AG08396 (cell line): Measurements from ENCODE around the gene PRSS33.

Experiments
- DNase-seq: peaks from one replicate; pipeline ENCODE4 v3.0.0; 2012; ENCODE audit warnings: low spot score, mixed read lengths

Gene PRSS33

GRCh38 chr16:2741168-2741567, 46.2 kb downstream of the PRSS33 start:
- no peak for DNase-seq

GRCh38 chr16:2740476-2740875, 46.9 kb downstream of the PRSS33 start:
- DNase-seq = no peak

- DNase-seq = no peak
Measured at GRCh38 chr16:2739625-2740430, 47.5 kb downstream of the PRSS33 start.

- DNase-seq = no peak
Measured at GRCh38 chr16:2738615-2739014, 48.7 kb downstream of the PRSS33 start.

- no peak for DNase-seq
Measured at GRCh38 chr16:2737895-2738418, 49.4 kb downstream of the PRSS33 start.

- DNase-seq = no peak
Measured at GRCh38 chr16:2737238-2737605, 50.1 kb downstream of the PRSS33 start.

- no peak for DNase-seq
Measured at GRCh38 chr16:2736476-2737237, 50.7 kb downstream of the PRSS33 start.

GRCh38 chr16:2734844-2735515, 52.4 kb downstream of the PRSS33 start:
- DNase-seq = no peak
